Prostate gland (tissue), 2 donors: Measurements from ENCODE around the gene SDS. TPM values are rescaled to one million over a fixed set of nuclear protein-coding genes. Genes with fewer than 3 reads are reported as not detected.

Source experiments
- DNase-seq: peaks from one replicate; pipeline ENCODE4 v3.0.0-alpha.2; 2019; ENCODE audit warnings: low spot score
- H3K27ac ChIP-seq, 2 donors: fragments of 200-600 bp; sonication (generic); 2 replicates each; pipeline ENCODE4 v1.5.1; 2017 to 2019
- H3K27me3 ChIP-seq: fragments of 200-600 bp; sonication (generic); replicated peaks from 2 replicates; pipeline ENCODE4 v1.5.1; 2019; ENCODE audit not compliant: insufficient read depth
- H3K36me3 ChIP-seq, 2 donors: fragments of 200-600 bp; sonication (generic); 1 replicate in 1 of 2; 2 replicates in 1 of 2; pipeline versions ENCODE4 v1.5.1 to v1.8.1; 2017 to 2019
- H3K4me1 ChIP-seq: fragments of 200-600 bp; sonication (generic); replicated peaks from 2 replicates; pipeline ENCODE4 v1.5.1; 2019
- H3K4me3 ChIP-seq, 2 donors: fragments of 200-600 bp; sonication (generic); 2 replicates each; pipeline ENCODE4 v1.5.1; 2017 to 2019
- H3K9me3 ChIP-seq: fragments of 200-600 bp; sonication (generic); 2 replicates; pipeline ENCODE4 v1.5.1; 2017
- CTCF ChIP-seq, 4 experiments: fragments of 200-600 bp in 2 of 4; fragments of 450-650 bp in 2 of 4; sonication (generic) in 2 of 4; IDR thresholded peaks; 1 replicate in 3 of 4; 2 replicates in 1 of 4; pipeline ENCODE4 v1.5.1; 2016 to 2019; ENCODE audit warnings: antibody characterized with exemption in 4 of 4, mild to moderate bottlenecking in 2 of 4, moderate library complexity in 2 of 4
- POLR2A ChIP-seq: fragments of 450-650 bp; IDR thresholded peaks from one replicate; pipeline ENCODE4 v1.6.1; 2016; ENCODE audit warnings: antibody characterized with exemption, mild to moderate bottlenecking
- POLR2AphosphoS5 ChIP-seq: sonication (generic); formaldehyde crosslinking; IDR thresholded peaks from one replicate; pipeline ENCODE4 v1.6.1; 2017; ENCODE audit warnings: antibody characterized with exemption
- WGBS: methylation state at CpG from one replicate; pipeline ENCODE4 v1.1.5; 2018; 5-methylcytosine and 5-hydroxymethylcytosine counted together
- intact Hi-C: fragments of 100-400 bp; cut with DNase I; formaldehyde crosslinking; loops from one replicate; pipeline ENCODE4 v1.14.2; 2022
- total RNA-seq, 2 donors: library from RNA; depleted of rRNA; stranded (reverse); fragments of >200 nt; gene quantifications; one replicate each; pipeline ENCODE4 v1.1.0, GENCODE V29; 2016

The SDS gene
- total RNA-seq, 2 donors from 2014 or later: 0.50 to 0.80 TPM

- Histone ChIP-seq H3K9me3 (no peaks in the 10 kb centered on the region), H3K4me3 (no peak overlapping the region), H3K4me1 (no peaks in the 10 kb centered on the region), H3K36me3 (no peaks in the 10 kb centered on the region), H3K27me3 (no peaks in the 10 kb centered on the region), H3K27ac (no peak overlapping the region)
- intact Hi-C loops: no loop called here
- DNase-seq: no peak
- TF ChIP-seq POLR2A (no peak), POLR2AphosphoS5 (no peak), CTCF (IDR thresholded peaks at IDR 0.05) (no peak)
- 88% methylated on average over 3 of the region's 3 CpGs for WGBS
These were observed 25.4 kb downstream of the SDS start for GRCh38 chr12:113378291-113378690.

- Histone ChIP-seq H3K4me3 (no peak overlapping the region), H3K4me1 (no peaks in the 10 kb centered on the region), H3K27me3 (no peaks in the 10 kb centered on the region), H3K27ac (no peak overlapping the region), H3K36me3 (no peaks in the 10 kb centered on the region), H3K9me3 (no peaks in the 10 kb centered on the region)
- WGBS: 100% methylated on average over 4 of the region's 4 CpGs
- intact Hi-C loops: no loop called here
- no peak for TF ChIP-seq POLR2A
- TF ChIP-seq POLR2AphosphoS5: no peak
- TF ChIP-seq CTCF (IDR thresholded peaks at IDR 0.05): no peak
- DNase-seq: no peak
These were observed 28.8 kb downstream of the SDS start for GRCh38 chr12:113374823-113375428.

GRCh38 chr12:113373969-113374368, 29.7 kb downstream of the SDS start:
- Histone ChIP-seq H3K4me1 (no peaks in the 10 kb centered on the region), H3K27me3 (no peaks in the 10 kb centered on the region), H3K4me3 (no peak overlapping the region), H3K27ac (no peak overlapping the region), H3K9me3 (no peaks in the 10 kb centered on the region), H3K36me3 (no peaks in the 10 kb centered on the region)
- no peak for DNase-seq
- WGBS: 83% methylated on average over 3 of the region's 3 CpGs
- intact Hi-C loops: no loop called here
- TF ChIP-seq POLR2A (no peak), POLR2AphosphoS5 (no peak), CTCF (IDR thresholded peaks at IDR 0.05) (no peak)

GRCh38 chr12:113373440-113373839, 30.2 kb downstream of the SDS start:
- no peaks in the 10 kb centered on the region for H3K9me3 ChIP-seq
- no peak for DNase-seq
- H3K36me3 ChIP-seq: no peaks in the 10 kb centered on the region
- no peak for TF ChIP-seq CTCF (IDR thresholded peaks at IDR 0.05)
- TF ChIP-seq POLR2AphosphoS5: no peak
- TF ChIP-seq POLR2A: no peak
- intact Hi-C loops: no loop called here
- no peak overlapping the region for H3K27ac ChIP-seq
- WGBS: 96% methylated on average over 3 of the region's 3 CpGs
- no peak overlapping the region for H3K4me3 ChIP-seq
- H3K4me1 ChIP-seq: no peaks in the 10 kb centered on the region
- H3K27me3 ChIP-seq: no peaks in the 10 kb centered on the region

- H3K27ac ChIP-seq: no peak overlapping the region
- H3K4me1 ChIP-seq: no peaks in the 10 kb centered on the region
- H3K27me3 ChIP-seq: no peaks in the 10 kb centered on the region
- intact Hi-C loops: no loop called here
- no peak for DNase-seq
- 89% methylated on average over 9 of the region's 9 CpGs for WGBS
- no peak overlapping the region for H3K4me3 ChIP-seq
- H3K36me3 ChIP-seq: no peaks in the 10 kb centered on the region
- no peak for TF ChIP-seq POLR2AphosphoS5
- no peak for TF ChIP-seq CTCF (IDR thresholded peaks at IDR 0.05)
- TF ChIP-seq POLR2A: no peak
- H3K9me3 ChIP-seq: no peaks in the 10 kb centered on the region
These were observed 31.3 kb downstream of the SDS start for GRCh38 chr12:113372371-113372770.
